Measurements from ENCODE around the gene SAT1.

SAT1 gene

DNA sequence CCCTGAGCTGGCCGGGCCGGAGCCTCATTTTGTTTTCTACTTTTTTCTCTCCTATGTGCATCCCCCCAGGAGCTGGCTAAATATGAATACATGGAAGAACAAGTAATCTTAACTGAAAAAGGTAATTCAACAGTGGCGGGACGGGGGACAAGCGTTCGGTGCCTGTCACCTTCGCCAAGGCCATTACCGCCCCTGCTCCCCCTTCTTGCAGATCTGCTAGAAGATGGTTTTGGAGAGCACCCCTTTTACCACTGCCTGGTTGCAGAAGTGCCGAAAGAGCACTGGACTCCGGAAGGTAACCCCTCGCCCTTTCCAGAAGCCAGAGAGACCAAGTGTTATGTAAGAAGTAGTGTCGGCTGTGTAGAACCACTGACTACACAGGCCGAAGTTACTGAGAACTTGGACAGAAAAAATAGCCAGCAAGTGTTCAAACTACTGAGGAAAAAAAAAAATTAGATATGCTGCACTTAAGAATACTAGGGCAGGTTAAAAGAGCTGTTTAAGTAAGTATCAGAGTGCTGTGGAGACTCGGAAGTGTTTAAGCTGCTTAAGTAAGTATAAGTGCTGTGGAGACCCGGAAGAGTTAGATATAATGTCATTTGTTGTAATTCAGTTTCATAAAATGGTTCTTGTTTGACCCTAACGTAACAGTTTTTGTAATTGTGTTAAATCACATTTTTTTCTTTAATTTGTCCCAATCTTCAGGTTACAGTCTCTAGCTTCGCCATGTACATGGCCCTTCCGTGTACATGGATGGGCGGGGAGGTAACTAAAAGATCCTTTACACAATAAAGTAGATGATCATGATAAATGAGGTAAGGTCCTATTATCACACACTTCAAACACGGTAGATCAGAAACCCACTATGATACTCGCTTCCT, 856 bp downstream of the SAT1 start:
- DNase-seq (ENCODE audit: low read depth, low spot score): no peak
- peak overlapping the region; percentile 76 for H3K4me3 ChIP-seq (ENCODE audit: low read depth, low read length)
- CTCF ChIA-PET: interaction anchor here (0.7 to 8.2 kb wide), 14 partner anchors 7 to 123 kb away, joined by 4 to 111 read pairs (median 6); partner anchors contain the start of genes APOO and CXorf58
- POLR2A ChIA-PET: interaction anchor here (0.7 to 1.9 kb wide), 11 partner anchors 18 to 242 kb away, joined by 4 to 33 read pairs (median 8); partner anchors contain the start of gene ACOT9
- TF ChIP-seq, protein P1, sequence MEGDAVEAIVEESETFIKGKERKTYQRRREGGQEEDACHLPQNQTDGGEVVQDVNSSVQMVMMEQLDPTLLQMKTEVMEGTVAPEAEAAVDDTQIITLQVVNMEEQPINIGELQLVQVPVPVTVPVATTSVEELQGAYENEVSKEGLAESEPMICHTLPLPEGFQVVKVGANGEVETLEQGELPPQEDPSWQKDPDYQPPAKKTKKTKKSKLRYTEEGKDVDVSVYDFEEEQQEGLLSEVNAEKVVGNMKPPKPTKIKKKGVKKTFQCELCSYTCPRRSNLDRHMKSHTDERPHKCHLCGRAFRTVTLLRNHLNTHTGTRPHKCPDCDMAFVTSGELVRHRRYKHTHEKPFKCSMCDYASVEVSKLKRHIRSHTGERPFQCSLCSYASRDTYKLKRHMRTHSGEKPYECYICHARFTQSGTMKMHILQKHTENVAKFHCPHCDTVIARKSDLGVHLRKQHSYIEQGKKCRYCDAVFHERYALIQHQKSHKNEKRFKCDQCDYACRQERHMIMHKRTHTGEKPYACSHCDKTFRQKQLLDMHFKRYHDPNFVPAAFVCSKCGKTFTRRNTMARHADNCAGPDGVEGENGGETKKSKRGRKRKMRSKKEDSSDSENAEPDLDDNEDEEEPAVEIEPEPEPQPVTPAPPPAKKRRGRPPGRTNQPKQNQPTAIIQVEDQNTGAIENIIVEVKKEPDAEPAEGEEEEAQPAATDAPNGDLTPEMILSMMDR (IDR thresholded peaks at IDR 0.05; ENCODE audit: insufficient read depth, low read length, missing control alignments): no peak

DNA sequence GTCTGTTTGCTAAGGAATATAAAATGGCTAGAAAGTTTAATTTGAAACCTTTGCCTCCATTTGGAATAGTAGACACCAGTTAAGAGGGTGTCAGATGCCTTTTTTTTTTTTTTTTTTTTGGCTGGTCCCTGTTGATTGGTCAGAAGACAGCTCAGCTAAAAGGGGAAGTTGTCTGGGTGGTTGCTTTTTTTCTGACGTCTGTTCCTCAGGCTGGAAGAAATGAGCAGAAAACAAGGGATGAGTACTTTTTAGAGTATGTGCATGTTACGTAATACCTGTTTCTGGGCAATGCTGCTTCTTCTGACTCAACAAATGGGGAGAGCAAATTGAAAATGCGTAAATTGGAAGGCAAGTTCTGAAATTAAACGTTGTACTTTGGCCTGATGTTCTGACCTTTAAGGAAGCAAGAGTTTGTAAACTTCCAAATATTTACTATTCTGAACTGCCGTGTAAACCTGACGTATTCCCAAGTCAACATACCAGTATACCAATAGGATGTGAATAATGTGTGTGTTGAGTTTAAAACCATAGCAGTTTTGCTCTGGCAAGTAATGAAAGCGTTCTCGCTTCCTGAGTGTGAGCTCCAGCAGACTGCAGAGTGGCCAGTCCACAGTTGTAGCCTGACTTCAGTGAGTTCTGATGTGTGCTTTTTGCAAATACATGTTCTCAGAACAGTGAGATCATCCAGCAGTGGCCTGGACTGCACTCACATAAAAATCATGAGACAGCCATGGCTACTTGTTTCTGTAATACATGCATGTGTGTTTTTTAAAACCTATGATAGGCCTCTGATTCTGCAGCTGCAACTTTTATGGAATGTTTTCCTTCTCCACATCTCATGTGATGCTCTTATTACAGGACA, 1.7 kb downstream of the SAT1 start:
- H3K4me3 ChIP-seq (ENCODE audit: low read depth, low read length): peak overlapping the region; percentile 76
- CTCF ChIA-PET: interaction anchor here (1.2 to 8.2 kb wide), 3 partner anchors 29 to 118 kb away, joined by 4 to 111 read pairs (median 15); no protein-coding TSS in a partner anchor
- TF ChIP-seq, protein P1 (IDR thresholded peaks at IDR 0.05; ENCODE audit: insufficient read depth, low read length, missing control alignments): no peak
- POLR2A ChIA-PET: interaction anchor here (0.7 to 1.9 kb wide), 3 partner anchors 100 to 117 kb away, joined by 5 to 12 read pairs (median 5); no protein-coding TSS in a partner anchor
- DNase-seq (ENCODE audit: low read depth, low spot score): no peak

DNA sequence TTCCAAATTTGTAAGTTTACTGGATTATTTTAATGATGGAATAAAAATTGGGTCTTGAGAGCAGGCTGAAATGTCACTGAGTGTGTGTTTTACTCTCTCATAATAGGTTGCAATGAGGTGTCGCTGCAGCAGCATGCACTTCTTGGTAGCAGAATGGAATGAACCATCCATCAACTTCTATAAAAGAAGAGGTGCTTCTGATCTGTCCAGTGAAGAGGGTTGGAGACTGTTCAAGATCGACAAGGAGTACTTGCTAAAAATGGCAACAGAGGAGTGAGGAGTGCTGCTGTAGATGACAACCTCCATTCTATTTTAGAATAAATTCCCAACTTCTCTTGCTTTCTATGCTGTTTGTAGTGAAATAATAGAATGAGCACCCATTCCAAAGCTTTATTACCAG, 2.6 kb downstream of the SAT1 start:
- DNase-seq (ENCODE audit: low read depth, low spot score): no peak
- TF ChIP-seq, protein P1 (IDR thresholded peaks at IDR 0.05; ENCODE audit: insufficient read depth, low read length, missing control alignments): no peak
- no peak overlapping the region for H3K4me3 ChIP-seq (ENCODE audit: low read depth, low read length)
- ChIA-PET CTCF (interaction anchor here (8.2 kb wide), 1 partner anchor 117 kb away, joined by 111 read pairs; no protein-coding TSS in a partner anchor), POLR2A (no interaction called here)

DNA sequence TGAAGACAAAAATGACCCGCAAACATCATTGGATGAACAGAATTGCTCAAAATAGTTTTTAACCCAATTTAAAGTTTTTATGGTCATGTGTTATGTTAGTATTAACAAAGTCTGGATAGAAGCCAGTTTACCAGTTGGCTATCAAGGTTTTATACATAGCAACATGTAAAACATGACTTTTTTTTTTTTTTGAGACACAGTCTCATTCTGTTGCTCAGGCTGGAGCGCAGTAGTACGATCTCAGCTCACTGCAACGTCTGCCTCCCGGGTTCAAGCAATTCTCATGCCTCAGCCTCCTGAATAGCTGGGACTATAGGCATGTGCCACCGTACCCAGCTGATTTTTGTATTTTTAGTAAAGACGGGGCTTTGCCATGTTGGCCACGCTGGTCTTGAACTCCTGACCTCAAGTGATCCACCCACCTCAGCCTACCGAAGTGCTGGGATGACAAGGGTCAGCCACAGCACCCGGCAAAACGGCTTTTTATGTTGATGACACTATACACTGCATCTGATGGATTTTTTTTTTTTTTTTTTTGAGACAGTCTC, 3.4 kb downstream of the SAT1 start:
- CTCF ChIA-PET: no interaction called here
- POLR2A ChIA-PET: interaction anchor here (1.0 kb wide), 1 partner anchor 115 kb away, joined by 6 read pairs; no protein-coding TSS in a partner anchor
- TF ChIP-seq, protein P1 (IDR thresholded peaks at IDR 0.05; ENCODE audit: insufficient read depth, low read length, missing control alignments): no peak
- H3K4me3 ChIP-seq (ENCODE audit: low read depth, low read length): no peak overlapping the region
- no peak for DNase-seq (ENCODE audit: low read depth, low spot score)

DNA sequence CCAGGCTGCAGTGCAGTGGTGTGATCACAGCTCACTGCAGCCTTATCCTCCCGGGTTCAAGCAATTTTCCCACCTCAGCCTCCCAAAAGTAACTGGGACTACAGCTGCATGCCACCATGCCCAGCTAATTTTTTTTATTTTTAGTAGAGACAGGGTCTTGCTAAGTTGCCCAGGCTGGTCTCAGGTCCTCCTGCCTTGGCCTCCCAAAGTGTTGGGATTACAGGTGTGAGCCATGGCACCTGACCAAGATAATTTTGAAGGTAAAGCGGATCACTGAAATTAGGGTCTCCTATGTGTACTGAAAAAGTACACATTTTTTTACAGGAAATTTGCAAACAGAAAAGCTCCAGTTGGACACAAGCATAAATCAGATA, 4.8 kb downstream of the SAT1 start:
- ChIA-PET CTCF (interaction anchor here (1.1 kb wide), 1 partner anchor 20 kb away, joined by 4 read pairs; no protein-coding TSS in a partner anchor), POLR2A (no interaction called here)
- no peak for DNase-seq (ENCODE audit: low read depth, low spot score)
- TF ChIP-seq, protein P1 (IDR thresholded peaks at IDR 0.05; ENCODE audit: insufficient read depth, low read length, missing control alignments): no peak
- H3K4me3 ChIP-seq (ENCODE audit: low read depth, low read length): no peak overlapping the region
